Adrenal gland (tissue), 12 donors: ENCODE results near the gene EPB41L4B. TPM values are rescaled to one million over a fixed set of nuclear protein-coding genes. Genes with fewer than 3 reads are reported as not detected.

ENCODE experiments used
- DNase-seq, 7 donors: peaks; one replicate each; pipeline ENCODE4 v3.0.0-alpha.2; 2019 to 2020
- H3K27ac ChIP-seq, 5 donors: fragments of 200-600 bp; sonication (generic) in 4 of 5; 1 replicate in 3 of 5; 2 replicates in 2 of 5; pipeline versions ENCODE4 v1.5.1 to v1.8.0; 2016 to 2020; ENCODE audit warnings: mild to moderate bottlenecking in 1 of 5
- H3K27me3 ChIP-seq: fragments of 200-600 bp; 2 replicates; pipeline ENCODE4 v1.8.0; 2021
- H3K36me3 ChIP-seq, 2 donors: fragments of 200-600 bp; replicated peaks in 1 of 2; 1 replicate in 1 of 2; 2 replicates in 1 of 2; pipeline versions ENCODE4 v1.5.1 to v1.8.0; 2018 to 2022
- H3K4me1 ChIP-seq, 2 donors: fragments of 200-600 bp; replicated peaks in 1 of 2; 1 replicate in 1 of 2; 2 replicates in 1 of 2; pipeline versions ENCODE4 v1.5.1 to v1.8.0; 2018 to 2021
- H3K4me3 ChIP-seq, 4 donors: fragments of 200-600 bp; sonication (generic) in 3 of 4; one replicate each; pipeline ENCODE4 v1.5.1; 2016 to 2018
- H3K9me3 ChIP-seq, 3 donors: fragments of 200-600 bp; sonication (generic) in 1 of 3; replicated peaks in 1 of 3; 1 replicate in 2 of 3; 2 replicates in 1 of 3; pipeline versions ENCODE4 v1.5.1 to v1.8.0; 2016 to 2021
- POLR2A ChIP-seq, 2 donors: fragments of 450-650 bp; IDR thresholded peaks; one replicate each; pipeline ENCODE4 v1.6.1; 2017; ENCODE audit warnings: antibody characterized with exemption in 2 of 2, mild to moderate bottlenecking in 2 of 2, moderate library complexity in 1 of 2
- WGBS, 4 donors: extraction: QIAGEN DNeasy Blood & Tissue Kit in 2 of 4; methylation state at CpG; one replicate each; pipeline versions ENCODE4 v1.1.5 to v1.1.7; 2013 to 2017; 5-methylcytosine and 5-hydroxymethylcytosine counted together
- intact Hi-C, 2 donors: fragments of 100-400 bp; cut with DNase I; formaldehyde crosslinking; loops; one replicate each; pipeline versions ENCODE4 v1.14.1 to v1.15.0; 2022 to 2023
- polyA plus RNA-seq, 3 donors: library from polyadenylated mRNA; stranded (reverse); fragments of 200-250 nt in 2 of 3; fragments of 350-450 nt in 1 of 3; fragmentation: Illumina TruSeq in 1 of 3; extraction: RNeasy Lipid Tissue Mini Kit (QIAGEN cat#74804) in 1 of 3; gene quantifications; one replicate each; pipeline ENCODE4 v1.2.3, GENCODE V29; 2013 to 2014
- total RNA-seq, 9 donors: library from RNA; depleted of rRNA in 4 of 9; stranded (reverse); fragments of >200 nt in 4 of 9; fragments of 120-200 nt in 1 of 9; fragmentation: NEBNext Ultra II Directional in 1 of 9; extraction: Animal tissue kit (Norgen Biotek cat#: 25700) in 1 of 9; gene quantifications; one replicate each; pipeline versions ENCODE4 v1.1.0 to v1.2.4, GENCODE V29; 2013 to 2023
- TF ChIP-seq, protein P1 (sequence below), 6 experiments: fragments of 450-650 bp in 4 of 6; fragments of 200-600 bp in 2 of 6; sonication (generic) in 1 of 6; IDR thresholded peaks; 1 replicate in 5 of 6; 2 replicates in 1 of 6; pipeline versions ENCODE4 v1.5.1 to v1.8.0; 2016 to 2021; ENCODE audit warnings: antibody characterized with exemption in 6 of 6, mild to moderate bottlenecking in 2 of 6, moderate library complexity in 1 of 6
- donor health status: healthy with polysubstance abuse.
- donor health status: Bipolar disorder and iron deficiency.
- donor health status: DM: yes; HTN: yes; CAD: no.
- donor health status: DM: no; HTN: no; CAD: no.
- donor health status: DM: no; HTN: no; CAD: no.
- donor health status: DM: yes; HTN: yes; CAD: no.

EPB41L4B gene
- total and polyA plus RNA-seq, 12 donors = 7.4 to 37.2 (median 18.7) TPM

GRCh38 chr9:109250311-109250741 lies 70.5 kb downstream of the EPB41L4B start:
- TF ChIP-seq, protein P1, sequence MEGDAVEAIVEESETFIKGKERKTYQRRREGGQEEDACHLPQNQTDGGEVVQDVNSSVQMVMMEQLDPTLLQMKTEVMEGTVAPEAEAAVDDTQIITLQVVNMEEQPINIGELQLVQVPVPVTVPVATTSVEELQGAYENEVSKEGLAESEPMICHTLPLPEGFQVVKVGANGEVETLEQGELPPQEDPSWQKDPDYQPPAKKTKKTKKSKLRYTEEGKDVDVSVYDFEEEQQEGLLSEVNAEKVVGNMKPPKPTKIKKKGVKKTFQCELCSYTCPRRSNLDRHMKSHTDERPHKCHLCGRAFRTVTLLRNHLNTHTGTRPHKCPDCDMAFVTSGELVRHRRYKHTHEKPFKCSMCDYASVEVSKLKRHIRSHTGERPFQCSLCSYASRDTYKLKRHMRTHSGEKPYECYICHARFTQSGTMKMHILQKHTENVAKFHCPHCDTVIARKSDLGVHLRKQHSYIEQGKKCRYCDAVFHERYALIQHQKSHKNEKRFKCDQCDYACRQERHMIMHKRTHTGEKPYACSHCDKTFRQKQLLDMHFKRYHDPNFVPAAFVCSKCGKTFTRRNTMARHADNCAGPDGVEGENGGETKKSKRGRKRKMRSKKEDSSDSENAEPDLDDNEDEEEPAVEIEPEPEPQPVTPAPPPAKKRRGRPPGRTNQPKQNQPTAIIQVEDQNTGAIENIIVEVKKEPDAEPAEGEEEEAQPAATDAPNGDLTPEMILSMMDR (IDR thresholded peaks at IDR 0.05) = no peak
- no peak for TF ChIP-seq POLR2A (IDR thresholded peaks at IDR 0.05)
- WGBS, 4 donors = 91 to 96% (median 96%) methylated on average over 11 to 12 of the region's 12 CpGs

GRCh38 chr9:109249615-109250014 lies 71.2 kb downstream of the EPB41L4B start:
- Histone ChIP-seq H3K4me3 (no peak overlapping the region), H3K4me1 (peaks cover 14% of the 10 kb centered on the region in 2 donors), H3K27me3 (no peaks in the 10 kb centered on the region), H3K9me3 (no peaks in the 10 kb centered on the region), H3K36me3 (no peaks in the 10 kb centered on the region), H3K27ac (peak overlapping the region in 1 of 5 donors; percentile 59)
- 87 to 98% (median 93%) methylated on average over 5 of the region's 5 CpGs for WGBS, 4 donors
- TF ChIP-seq, protein P1 (IDR thresholded peaks at IDR 0.05) = no peak
- no peak for TF ChIP-seq POLR2A (IDR thresholded peaks at IDR 0.05)
- DNase-seq = no peak
- intact Hi-C loops = loop anchor here (5.0 to 10.0 kb wide), 2 partner anchors 65 to 68 kb away; no protein-coding TSS in a partner anchor

More at GRCh38 chr9:109250311-109250741, 70.5 kb downstream of the EPB41L4B start:
- Histone ChIP-seq H3K27ac (peak overlapping the region in 4 of 5 donors; percentile 44 to 67 (median 60)), H3K9me3 (no peaks in the 10 kb centered on the region), H3K4me3 (no peak overlapping the region), H3K27me3 (no peaks in the 10 kb centered on the region), H3K4me1 (peaks cover 14% of the 10 kb centered on the region in 2 donors), H3K36me3 (no peaks in the 10 kb centered on the region)
- DNase-seq = no peak
- intact Hi-C loops = no loop called here

GRCh38 chr9:109248133-109248581 lies 72.7 kb downstream of the EPB41L4B start:
- Histone ChIP-seq H3K27me3 (no peaks in the 10 kb centered on the region), H3K36me3 (no peaks in the 10 kb centered on the region), H3K4me1 (peaks cover 14 to 19% of the 10 kb centered on the region in 2 donors), H3K27ac (peak overlapping the region in 1 of 5 donors; percentile 67), H3K4me3 (no peak overlapping the region), H3K9me3 (no peaks in the 10 kb centered on the region)
- intact Hi-C loops = loop anchor here (5.0 to 10.0 kb wide), 2 partner anchors 67 to 69 kb away; no protein-coding TSS in a partner anchor
- TF ChIP-seq, protein P1 (IDR thresholded peaks at IDR 0.05) = no peak
- TF ChIP-seq POLR2A (IDR thresholded peaks at IDR 0.05) = no peak
- peak in 5 of 7 donors; percentile 41 to 73 (median 55) for DNase-seq
- WGBS, 4 donors = 64 to 71% (median 69%) methylated on average over 7 of the region's 7 CpGs

GRCh38 chr9:109247228-109247627 lies 73.6 kb downstream of the EPB41L4B start:
- TF ChIP-seq POLR2A (IDR thresholded peaks at IDR 0.05) = no peak
- TF ChIP-seq, protein P1 (IDR thresholded peaks at IDR 0.05) = no peak
- H3K9me3 ChIP-seq = no peaks in the 10 kb centered on the region
- H3K36me3 ChIP-seq = no peaks in the 10 kb centered on the region
- intact Hi-C loops = loop anchor here (5.0 to 10.0 kb wide), 2 partner anchors 68 to 70 kb away; no protein-coding TSS in a partner anchor
- H3K4me1 ChIP-seq = peaks cover 14 to 19% of the 10 kb centered on the region in 2 donors
- H3K27me3 ChIP-seq = no peaks in the 10 kb centered on the region
- no peak for DNase-seq
- no peak overlapping the region for H3K27ac ChIP-seq
- no peak overlapping the region for H3K4me3 ChIP-seq
